Mesenchymal stem cell (in vitro differentiated cells and primary cell): Measurements from ENCODE around the gene MRTFA.

Source experiments
- DNase-seq: peaks from one replicate; pipeline ENCODE4 v3.0.0-alpha.2; 2013
- H2AFZ ChIP-seq: one replicate; pipeline ENCODE4 v1.6.1; 2013; ENCODE audit warnings: low read depth, mild to moderate bottlenecking, control low read depth, inconsistent platforms, low read length, moderate library complexity
- H2AK5ac ChIP-seq: 2 replicates; pipeline ENCODE4 v1.6.1; 2013; ENCODE audit warnings: low read length, moderate library complexity, mild to moderate bottlenecking, inconsistent platforms; ENCODE audit not compliant: severe bottlenecking
- H2BK120ac ChIP-seq: one replicate; pipeline ENCODE4 v1.6.1; 2013; ENCODE audit warnings: low read depth, mild to moderate bottlenecking, inconsistent platforms, low read length, moderate library complexity
- H2BK12ac ChIP-seq, 2 experiments: one replicate each; pipeline ENCODE4 v1.6.1; 2013; ENCODE audit warnings: inconsistent platforms in 2 of 2, low read length in 2 of 2, mild to moderate bottlenecking in 2 of 2, moderate library complexity in 2 of 2, control low read depth in 1 of 2
- H2BK15ac ChIP-seq: one replicate; pipeline ENCODE4 v1.6.1; 2013; ENCODE audit warnings: mild to moderate bottlenecking, low read depth, inconsistent platforms; ENCODE audit not compliant: poor library complexity, severe bottlenecking
- H2BK5ac ChIP-seq: 2 replicates; pipeline ENCODE4 v1.6.1; 2013; ENCODE audit warnings: low read depth, mild to moderate bottlenecking, low read length, control low read depth, inconsistent platforms; ENCODE audit not compliant: poor library complexity, severe bottlenecking
- H3K14ac ChIP-seq, 2 experiments: one replicate each; pipeline ENCODE4 v1.6.1; 2013; ENCODE audit warnings: inconsistent platforms in 2 of 2, low read length in 2 of 2, control low read depth in 1 of 2, mild to moderate bottlenecking in 1 of 2, moderate library complexity in 1 of 2
- H3K18ac ChIP-seq, 2 experiments: one replicate each; pipeline ENCODE4 v1.6.1; 2013; ENCODE audit warnings: inconsistent platforms in 2 of 2, low read length in 2 of 2, control low read depth in 1 of 2, low read depth in 1 of 2, mild to moderate bottlenecking in 1 of 2
- H3K23ac ChIP-seq, 2 experiments: one replicate each; pipeline ENCODE4 v1.6.1; 2013; ENCODE audit warnings: inconsistent platforms in 2 of 2, low read length in 2 of 2, mild to moderate bottlenecking in 2 of 2, moderate library complexity in 2 of 2, control low read depth in 1 of 2
- H3K27ac ChIP-seq: 2 replicates; pipeline ENCODE4 v1.5.1; 2013; ENCODE audit warnings: mild to moderate bottlenecking, moderate library complexity, low read length, control low read depth, inconsistent platforms; ENCODE audit not compliant: poor library complexity, severe bottlenecking
- H3K27me3 ChIP-seq, 2 experiments: 2 replicates each; pipeline versions ENCODE4 v1.6.1 to v1.7.0; 2013; ENCODE audit warnings: low read length in 2 of 2, mild to moderate bottlenecking in 2 of 2, moderate library complexity in 2 of 2, control low read depth in 1 of 2, inconsistent platforms in 1 of 2; ENCODE audit not compliant: control insufficient read depth in 1 of 2, insufficient read depth in 1 of 2
- H3K36me3 ChIP-seq, 2 experiments: 2 replicates each; pipeline versions ENCODE4 v1.6.1 to v1.7.0; 2013; ENCODE audit warnings: low read length in 2 of 2, control low read depth in 1 of 2, inconsistent platforms in 1 of 2, low read depth in 1 of 2, mild to moderate bottlenecking in 1 of 2; ENCODE audit not compliant: insufficient read depth in 2 of 2, control insufficient read depth in 1 of 2
- H3K4ac ChIP-seq, 2 experiments: one replicate each; pipeline ENCODE4 v1.6.1; 2013; ENCODE audit warnings: inconsistent platforms in 2 of 2, low read length in 2 of 2, mild to moderate bottlenecking in 2 of 2, moderate library complexity in 2 of 2, control low read depth in 1 of 2, low read depth in 1 of 2
- H3K4me1 ChIP-seq: 2 replicates; pipeline ENCODE4 v1.6.1; 2013; ENCODE audit warnings: low read depth, low read length, control low read depth; ENCODE audit not compliant: control insufficient read depth, insufficient read depth
- H3K4me2 ChIP-seq: 2 replicates; pipeline ENCODE4 v1.6.1; 2013; ENCODE audit warnings: low read length, mild to moderate bottlenecking, inconsistent platforms; ENCODE audit not compliant: poor library complexity, severe bottlenecking
- H3K4me3 ChIP-seq, 2 experiments: 2 replicates each; pipeline versions ENCODE4 v1.5.1 to v1.7.0; 2013; ENCODE audit warnings: low read length in 2 of 2, mild to moderate bottlenecking in 2 of 2, control low read depth in 1 of 2, low read depth in 1 of 2; ENCODE audit not compliant: insufficient read depth in 1 of 2
- H3K79me1 ChIP-seq: replicated peaks from 2 replicates; pipeline ENCODE4 v1.6.1; 2013; ENCODE audit warnings: mild to moderate bottlenecking, control low read depth, low read length, inconsistent platforms; ENCODE audit not compliant: poor library complexity, severe bottlenecking
- H3K9ac ChIP-seq: 2 replicates; pipeline ENCODE4 v1.7.0; 2013; ENCODE audit warnings: mild to moderate bottlenecking, low read length, moderate library complexity
- H3K9me3 ChIP-seq: 2 replicates; pipeline ENCODE4 v1.7.0; 2013; ENCODE audit warnings: mild to moderate bottlenecking, low read length; ENCODE audit not compliant: control insufficient read depth
- H4K8ac ChIP-seq: one replicate; pipeline ENCODE4 v1.6.1; 2013; ENCODE audit warnings: inconsistent platforms, mild to moderate bottlenecking, low read length, moderate library complexity
- H4K91ac ChIP-seq: one replicate; pipeline ENCODE4 v1.6.1; 2013; ENCODE audit warnings: mild to moderate bottlenecking, low read length, inconsistent platforms
- WGBS: methylation state at CpG from one replicate; pipeline ENCODE4 v1.1.7; 2013; ENCODE audit warnings: mixed read lengths; 5-methylcytosine and 5-hydroxymethylcytosine counted together

MRTFA gene

GRCh38 chr22:40397396-40397795, 239.1 kb downstream of the MRTFA start:
- Histone ChIP-seq H3K4me2 (no peak overlapping the region), H3K4me1 (peaks cover 4% of the 10 kb centered on the region), H3K4ac (peak overlapping the region in 1 of 2 experiments; percentile 78), H2AK5ac (no peak overlapping the region), H3K18ac (peak overlapping the region in 1 of 2 experiments; percentile 75), H3K23ac (no peak overlapping the region), H3K79me1 (peaks cover 26% of the 10 kb centered on the region), H2AFZ (no peak overlapping the region), H3K4me3 (no peak overlapping the region), H3K14ac (peak overlapping the region in 1 of 2 experiments; percentile 7), H3K9ac (no peak overlapping the region), H2BK15ac (peak overlapping the region; percentile 55), H4K8ac (no peak overlapping the region), H2BK5ac (no peak overlapping the region), H4K91ac (peak overlapping the region; percentile 44), H2BK120ac (no peak overlapping the region), H3K27ac (peak overlapping the region; percentile 4), H3K9me3 (no peaks in the 10 kb centered on the region), H2BK12ac (peak overlapping the region; percentile 12 to 45), H3K36me3 (peaks cover 15 to 29% of the 10 kb centered on the region in 2 experiments), H3K27me3 (no peaks in the 10 kb centered on the region)
- WGBS, result 56% methylated on average over 1 of the region's 1 CpG
- DNase-seq, result peak; percentile 50

GRCh38 chr22:40396882-40397281, 239.6 kb downstream of the MRTFA start:
- H4K91ac ChIP-seq, result no peak overlapping the region
- H3K27ac ChIP-seq, result no peak overlapping the region
- H3K79me1 ChIP-seq, result peaks cover 24% of the 10 kb centered on the region
- no peak overlapping the region for H2BK12ac ChIP-seq
- no peak overlapping the region for H3K18ac ChIP-seq
- peak overlapping the region; percentile 7 for H3K9ac ChIP-seq
- no peak overlapping the region for H2BK15ac ChIP-seq
- peaks cover 4% of the 10 kb centered on the region for H3K4me1 ChIP-seq
- H2AFZ ChIP-seq, result no peak overlapping the region
- no peak overlapping the region for H3K4me3 ChIP-seq
- 0% methylated on average over 1 of the region's 4 CpGs for WGBS
- no peak overlapping the region for H3K23ac ChIP-seq
- no peak overlapping the region for H4K8ac ChIP-seq
- H3K9me3 ChIP-seq, result no peaks in the 10 kb centered on the region
- H3K14ac ChIP-seq, result no peak overlapping the region
- H3K4me2 ChIP-seq, result no peak overlapping the region
- DNase-seq, result peak; percentile 88
- no peak overlapping the region for H3K4ac ChIP-seq
- no peak overlapping the region for H2BK5ac ChIP-seq
- no peaks in the 10 kb centered on the region for H3K27me3 ChIP-seq
- no peak overlapping the region for H2AK5ac ChIP-seq
- peaks cover 10 to 25% of the 10 kb centered on the region in 2 experiments for H3K36me3 ChIP-seq
- H2BK120ac ChIP-seq, result no peak overlapping the region

GRCh38 chr22:40395607-40396006, 240.9 kb downstream of the MRTFA start:
- Histone ChIP-seq H3K9ac (no peak overlapping the region), H4K91ac (no peak overlapping the region), H2BK120ac (no peak overlapping the region), H3K18ac (no peak overlapping the region), H2AK5ac (no peak overlapping the region), H2BK12ac (no peak overlapping the region), H3K4ac (no peak overlapping the region), H4K8ac (no peak overlapping the region), H3K14ac (no peak overlapping the region), H3K4me2 (no peak overlapping the region), H2BK5ac (no peak overlapping the region), H3K27ac (no peak overlapping the region), H3K36me3 (peaks cover 4 to 14% of the 10 kb centered on the region in 2 experiments), H3K9me3 (no peaks in the 10 kb centered on the region), H2AFZ (no peak overlapping the region), H3K23ac (no peak overlapping the region), H3K4me1 (peaks cover 4% of the 10 kb centered on the region), H3K4me3 (no peak overlapping the region), H2BK15ac (no peak overlapping the region), H3K27me3 (no peaks in the 10 kb centered on the region), H3K79me1 (peaks cover 27% of the 10 kb centered on the region)
- DNase-seq, result no peak
- WGBS, result 99% methylated on average over 6 of the region's 7 CpGs

GRCh38 chr22:40394607-40395006, 241.9 kb downstream of the MRTFA start:
- Histone ChIP-seq H3K4me2 (no peak overlapping the region), H3K27me3 (no peaks in the 10 kb centered on the region), H4K8ac (no peak overlapping the region), H3K9me3 (no peaks in the 10 kb centered on the region), H2BK120ac (no peak overlapping the region), H3K9ac (no peak overlapping the region), H4K91ac (no peak overlapping the region), H2BK15ac (no peak overlapping the region), H3K4me3 (no peak overlapping the region), H3K79me1 (peaks cover 28% of the 10 kb centered on the region), H3K27ac (no peak overlapping the region), H3K18ac (no peak overlapping the region), H2BK5ac (no peak overlapping the region), H3K23ac (no peak overlapping the region), H3K4me1 (peaks cover 4% of the 10 kb centered on the region), H3K14ac (no peak overlapping the region), H2AFZ (no peak overlapping the region), H3K36me3 (peaks cover 4 to 10% of the 10 kb centered on the region in 2 experiments), H2AK5ac (no peak overlapping the region), H3K4ac (no peak overlapping the region), H2BK12ac (no peak overlapping the region)
- 80% methylated on average over 2 of the region's 3 CpGs for whole genome bisulfite sequencing
- DNase-seq, result no peak
